IMR-90 (cell line): ENCODE measurements around the gene HMCES. TPM values are rescaled to one million over a fixed set of nuclear protein-coding genes. Genes with fewer than 3 reads are reported as not detected.

Experiments used
- ATAC-seq: fragments of 200-7000 bp; cut with Tn5 transposase; 2 replicates; pipeline ENCODE4 v1.9.1; 2020; ENCODE audit warnings: low read depth, mild to moderate bottlenecking, moderate library complexity
- BruUV-seq: library from RNA; stranded (reverse); fragments of 400-500 nt; replicated peaks from 2 replicates; lab custom pipeline; 2021; lab: Mats Ljungman, UMichigan
- CTCF ChIA-PET: fragments of 300-600 bp; formaldehyde crosslinking; extraction: SDS; loops from one replicate; lab custom pipeline; 2021; ENCODE audit warnings: antibody characterized with exemption; lab: Yijun Ruan, JAX
- POLR2A ChIA-PET: fragments of 300-600 bp; sonication (Branson Sonifier 250); formaldehyde crosslinking; loops from one replicate; lab custom pipeline; 2022; ENCODE audit warnings: antibody characterized with exemption; ENCODE audit not compliant: unreplicated experiment; lab: Charles Lee
- DNase-seq: peaks from one replicate; pipeline ENCODE4 v3.0.0; 2013
- H2AFZ ChIP-seq: replicated peaks from 2 replicates; pipeline ENCODE3; 2013; ENCODE audit warnings: low read length, mild to moderate bottlenecking; ENCODE audit not compliant: poor library complexity
- H2AK5ac ChIP-seq: 2 replicates; pipeline ENCODE4 v1.6.1; 2013; ENCODE audit warnings: low read depth, low read length, inconsistent platforms
- H2AK9ac ChIP-seq: replicated peaks from 2 replicates; pipeline ENCODE3; 2013; ENCODE audit warnings: mild to moderate bottlenecking, low read depth, low read length, moderate library complexity; ENCODE audit not compliant: poor library complexity
- H2BK120ac ChIP-seq: 2 replicates; pipeline ENCODE4 v1.6.1; 2013; ENCODE audit warnings: low read depth, low read length, inconsistent platforms
- H2BK15ac ChIP-seq: 3 replicates; pipeline ENCODE4 v1.6.1; 2013; ENCODE audit warnings: low read depth, low read length, inconsistent platforms
- H2BK20ac ChIP-seq: 2 replicates; pipeline ENCODE4 v1.6.1; 2013; ENCODE audit warnings: low read depth, mild to moderate bottlenecking, inconsistent platforms, low read length, moderate library complexity
- H2BK5ac ChIP-seq: 2 replicates; pipeline ENCODE4 v1.6.1; 2013; ENCODE audit warnings: mild to moderate bottlenecking, low read depth, low read length, inconsistent platforms; ENCODE audit not compliant: poor library complexity, severe bottlenecking
- H3K14ac ChIP-seq: replicated peaks from 2 replicates; pipeline ENCODE4 v1.6.1; 2013; ENCODE audit warnings: low read depth, low read length, inconsistent platforms
- H3K18ac ChIP-seq: 2 replicates; pipeline ENCODE4 v1.6.1; 2013; ENCODE audit warnings: low read depth, low read length, control low read depth
- H3K23ac ChIP-seq: 2 replicates; pipeline ENCODE4 v1.6.1; 2013; ENCODE audit warnings: low read depth, low read length, inconsistent platforms
- H3K27ac ChIP-seq: 2 replicates; pipeline ENCODE4 v1.5.1; 2013; ENCODE audit warnings: mild to moderate bottlenecking, control low read depth, low read length; ENCODE audit not compliant: insufficient read depth
- H3K27me3 ChIP-seq: 2 replicates; pipeline ENCODE4 v1.6.1; 2013; ENCODE audit warnings: low read length; ENCODE audit not compliant: control insufficient read depth, insufficient read depth
- H3K36me3 ChIP-seq: 2 replicates; pipeline ENCODE4 v1.6.1; 2013; ENCODE audit warnings: low read length, mixed read lengths; ENCODE audit not compliant: control insufficient read depth, insufficient read depth
- H3K4ac ChIP-seq: 2 replicates; pipeline ENCODE4 v1.6.1; 2013; ENCODE audit warnings: low read depth, low read length, inconsistent platforms
- H3K4me1 ChIP-seq: 2 replicates; pipeline ENCODE4 v1.6.1; 2013; ENCODE audit warnings: low read length, mixed read lengths; ENCODE audit not compliant: control insufficient read depth, insufficient read depth
- H3K4me2 ChIP-seq: 2 replicates; pipeline ENCODE4 v1.6.1; 2013; ENCODE audit warnings: low read depth, mild to moderate bottlenecking, control low read depth, low read length, moderate library complexity
- H3K4me3 ChIP-seq: 2 replicates; pipeline ENCODE4 v1.5.1; 2013; ENCODE audit warnings: low read depth, mild to moderate bottlenecking, control low read depth, low read length, moderate library complexity; ENCODE audit not compliant: insufficient read depth
- H3K56ac ChIP-seq: 2 replicates; pipeline ENCODE4 v1.6.1; 2013; ENCODE audit warnings: low read length, inconsistent platforms; ENCODE audit not compliant: insufficient read depth; ENCODE audit errors: extremely low read depth
- H3K79me1 ChIP-seq, 2 experiments: 2 replicates each; pipeline ENCODE4 v1.6.1; 2013; ENCODE audit warnings: low read length in 2 of 2, inconsistent platforms in 1 of 2, low read depth in 1 of 2
- H3K9ac ChIP-seq: 2 replicates; pipeline ENCODE4 v1.6.1; 2013; ENCODE audit warnings: low read depth, low read length, control low read depth
- H3K9me1 ChIP-seq: 2 replicates; pipeline ENCODE4 v1.6.1; 2013; ENCODE audit warnings: low read length, inconsistent platforms; ENCODE audit not compliant: insufficient read depth
- H3K9me3 ChIP-seq: 2 replicates; pipeline ENCODE4 v1.6.1; 2013; ENCODE audit warnings: low read length; ENCODE audit not compliant: control insufficient read depth, insufficient read depth
- H4K20me1 ChIP-seq: 2 replicates; pipeline ENCODE4 v1.6.1; 2013; ENCODE audit warnings: low read length, inconsistent platforms; ENCODE audit not compliant: insufficient read depth
- H4K5ac ChIP-seq: 2 replicates; pipeline ENCODE4 v1.6.1; 2013; ENCODE audit warnings: mild to moderate bottlenecking, low read depth, low read length, control low read depth
- H4K8ac ChIP-seq, 2 experiments: 2 replicates each; pipeline ENCODE4 v1.6.1; 2013; ENCODE audit warnings: low read depth in 2 of 2, low read length in 2 of 2, control low read depth in 1 of 2, inconsistent platforms in 1 of 2
- H4K91ac ChIP-seq: 2 replicates; pipeline ENCODE4 v1.6.1; 2013; ENCODE audit warnings: low read depth, low read length, inconsistent platforms; ENCODE audit not compliant: insufficient read depth
- BHLHE40 ChIP-seq: fragments of 150-350 bp; IDR thresholded peaks from 2 replicates; pipeline ENCODE4 v1.6.1; 2016; ENCODE audit warnings: mild to moderate bottlenecking, low read depth, low read length
- CEBPB ChIP-seq: IDR thresholded peaks from 2 replicates; pipeline ENCODE4 v1.6.1; 2012; ENCODE audit warnings: low read depth, low read length, improper control_type of control experiment
- CHD1 ChIP-seq: IDR thresholded peaks from 2 replicates; pipeline ENCODE4 v1.6.1; 2012; ENCODE audit warnings: low read depth, low read length, improper control_type of control experiment
- CTCF ChIP-seq: conservative IDR thresholded peaks from 2 replicates; pipeline ENCODE4 v1.5.1; 2012; ENCODE audit warnings: mild to moderate bottlenecking, low read depth, low read length, improper control_type of control experiment
- FOS ChIP-seq: fragments of 150-350 bp; IDR thresholded peaks from 2 replicates; pipeline ENCODE4 v1.6.1; 2016; ENCODE audit warnings: low read depth, low read length
- MAFK ChIP-seq: IDR thresholded peaks from 2 replicates; pipeline ENCODE4 v1.6.1; 2012; ENCODE audit warnings: low read depth, low read length, improper control_type of control experiment
- MAZ ChIP-seq: IDR thresholded peaks from 2 replicates; pipeline ENCODE4 v1.6.1; 2012; ENCODE audit warnings: low read depth, mild to moderate bottlenecking, low read length, improper control_type of control experiment, moderate library complexity, borderline replicate concordance
- MXI1 ChIP-seq: IDR thresholded peaks from 2 replicates; pipeline ENCODE4 v1.6.1; 2012; ENCODE audit warnings: low read depth, mild to moderate bottlenecking, low read length, moderate library complexity, borderline replicate concordance
- NFE2L2 ChIP-seq: fragments of 150-350 bp; IDR thresholded peaks from 2 replicates; pipeline ENCODE4 v1.6.1; 2016; ENCODE audit warnings: low read depth, mild to moderate bottlenecking, low read length
- POLR2A ChIP-seq: IDR thresholded peaks from 2 replicates; pipeline ENCODE4 v1.6.1; 2012; ENCODE audit warnings: mild to moderate bottlenecking, low read depth, low read length
- RAD21 ChIP-seq: IDR thresholded peaks from 2 replicates; pipeline ENCODE4 v1.6.1; 2012; ENCODE audit warnings: low read length, improper control_type of control experiment
- RCOR1 ChIP-seq: IDR thresholded peaks from 2 replicates; pipeline ENCODE4 v1.6.1; 2012; ENCODE audit warnings: mild to moderate bottlenecking, low read length, improper control_type of control experiment; ENCODE audit not compliant: insufficient replicate concordance
- RFX5 ChIP-seq: IDR thresholded peaks from 2 replicates; pipeline ENCODE4 v1.8.0; 2012; ENCODE audit warnings: low read depth, mild to moderate bottlenecking, low read length, moderate library complexity
- SMC3 ChIP-seq: fragments of 150-350 bp; IDR thresholded peaks from 2 replicates; pipeline ENCODE4 v1.6.1; 2016; ENCODE audit warnings: low read depth, mild to moderate bottlenecking, antibody characterized with exemption, low read length, moderate library complexity
- WGBS, 2 experiments: methylation state at CpG; one replicate each; pipeline versions ENCODE4 v1.1.5 to v1.1.7; 2013; ENCODE audit warnings: missing lambda C conversion rate in 2 of 2; ENCODE audit not compliant: insufficient read length in 1 of 2; ENCODE audit errors: extremely low coverage in 2 of 2; 5-methylcytosine and 5-hydroxymethylcytosine counted together
- dilution Hi-C: fragments of 300-500 bp; cut with HindIII; formaldehyde crosslinking; loops from one replicate; pipeline ENCODE4 v1.14.3; 2018; ENCODE audit warnings: low sequenced_read_pairs; ENCODE audit not compliant: unreplicated experiment
- in situ Hi-C: fragments of 300-500 bp; cut with MboI; formaldehyde crosslinking; loops from 3 replicates; pipeline ENCODE4 v1.14.3; 2019; ENCODE audit warnings: low sequenced_read_pairs, inconsistent platforms, mixed read lengths
- intact Hi-C: fragments of 100-400 bp; cut with micrococcal nuclease; formaldehyde crosslinking; loops from 2 replicates; pipeline ENCODE4 v1.10.0; 2022
- polyA plus RNA-seq, 3 experiments: library from polyadenylated mRNA; depleted of rRNA; stranded (reverse); fragments of >200 nt; gene quantifications; 2 replicates each; pipeline ENCODE4 v1.2.3, GENCODE V29; 2012; ENCODE audit warnings: low replicate concordance in 1 of 3
- total RNA-seq: library from RNA; depleted of rRNA; stranded (reverse); fragments of >200 nt; gene quantifications from 2 replicates; pipeline ENCODE4 v1.2.3, GENCODE V29; 2012
- TF ChIP-seq, protein P1 (sequence below): fragments of 150-350 bp; IDR thresholded peaks from 2 replicates; pipeline ENCODE4 v1.6.1; 2016; ENCODE audit warnings: low read depth, mild to moderate bottlenecking, low read length, moderate library complexity, borderline replicate concordance
- TF ChIP-seq, protein P2 (sequence below): fragments of 150-350 bp; IDR thresholded peaks from 2 replicates; pipeline ENCODE4 v1.6.1; 2017; ENCODE audit warnings: mild to moderate bottlenecking, antibody characterized with exemption, low read length, low read depth

The HMCES gene
- total and polyA plus RNA-seq, 2 of the 4 experiments (the other 2 are of a cell fraction) = 26.0 to 30.5 TPM

- Histone ChIP-seq H3K23ac (no peak overlapping the region), H3K79me1 (no peaks in the 10 kb centered on the region), H4K5ac (no peak overlapping the region), H2AK5ac (no peak overlapping the region), H3K56ac (no peak overlapping the region), H2BK20ac (no peak overlapping the region), H3K18ac (no peak overlapping the region), H4K20me1 (no peaks in the 10 kb centered on the region), H2AFZ (no peak overlapping the region), H2BK5ac (no peak overlapping the region), H3K9me1 (no peaks in the 10 kb centered on the region), H2BK120ac (no peak overlapping the region), H3K4me3 (no peak overlapping the region), H3K9ac (no peak overlapping the region), H3K4ac (no peak overlapping the region), H2BK15ac (no peak overlapping the region), H3K27me3 (peaks cover 28% of the 10 kb centered on the region), H2AK9ac (no peak overlapping the region), H3K4me1 (peaks cover 6% of the 10 kb centered on the region), H3K9me3 (no peaks in the 10 kb centered on the region), H3K4me2 (no peak overlapping the region), H3K27ac (no peak overlapping the region), H3K14ac (no peak overlapping the region), H4K91ac (no peak overlapping the region), H3K36me3 (no peaks in the 10 kb centered on the region), H4K8ac (no peak overlapping the region)
- intact Hi-C loops (no loop called here), in situ Hi-C loops (no loop called here), dilution Hi-C loops (no loop called here)
- no CpG with 5 or more reads among the region's 3 CpGs for WGBS, 2 experiments
- no peak for TF ChIP-seq MXI1
- TF ChIP-seq CHD1 = no peak
- TF ChIP-seq RFX5 = no peak
- TF ChIP-seq CTCF = no peak
- TF ChIP-seq RCOR1 = no peak
- no peak for TF ChIP-seq SMC3
- TF ChIP-seq BHLHE40 = no peak
- no peak for TF ChIP-seq MAFK
- no peak for TF ChIP-seq NFE2L2
- TF ChIP-seq MAZ = no peak
- TF ChIP-seq, protein P1, sequence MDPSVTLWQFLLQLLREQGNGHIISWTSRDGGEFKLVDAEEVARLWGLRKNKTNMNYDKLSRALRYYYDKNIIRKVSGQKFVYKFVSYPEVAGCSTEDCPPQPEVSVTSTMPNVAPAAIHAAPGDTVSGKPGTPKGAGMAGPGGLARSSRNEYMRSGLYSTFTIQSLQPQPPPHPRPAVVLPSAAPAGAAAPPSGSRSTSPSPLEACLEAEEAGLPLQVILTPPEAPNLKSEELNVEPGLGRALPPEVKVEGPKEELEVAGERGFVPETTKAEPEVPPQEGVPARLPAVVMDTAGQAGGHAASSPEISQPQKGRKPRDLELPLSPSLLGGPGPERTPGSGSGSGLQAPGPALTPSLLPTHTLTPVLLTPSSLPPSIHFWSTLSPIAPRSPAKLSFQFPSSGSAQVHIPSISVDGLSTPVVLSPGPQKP = no peak
- no peak for TF ChIP-seq CEBPB
- TF ChIP-seq RAD21 = no peak
- no peak for TF ChIP-seq POLR2A
- TF ChIP-seq FOS = no peak
- TF ChIP-seq, protein P2, sequence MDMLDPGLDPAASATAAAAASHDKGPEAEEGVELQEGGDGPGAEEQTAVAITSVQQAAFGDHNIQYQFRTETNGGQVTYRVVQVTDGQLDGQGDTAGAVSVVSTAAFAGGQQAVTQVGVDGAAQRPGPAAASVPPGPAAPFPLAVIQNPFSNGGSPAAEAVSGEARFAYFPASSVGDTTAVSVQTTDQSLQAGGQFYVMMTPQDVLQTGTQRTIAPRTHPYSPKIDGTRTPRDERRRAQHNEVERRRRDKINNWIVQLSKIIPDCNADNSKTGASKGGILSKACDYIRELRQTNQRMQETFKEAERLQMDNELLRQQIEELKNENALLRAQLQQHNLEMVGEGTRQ = no peak
- DNase-seq = no peak
- no peak for ATAC-seq
- ChIA-PET CTCF (no interaction called here), POLR2A (no interaction called here)
- BruUV-seq = no TSS peak
Measured at GRCh38 chr3:129348734-129349133, 70.1 kb downstream of the HMCES start.
